K562 (cell line): ENCODE results near the gene STAP1. TPM values are rescaled to one million over a fixed set of nuclear protein-coding genes. Genes with fewer than 3 reads are reported as not detected.
"Not testable (repeated sequence)": the region's sequence is repeated elsewhere in the genome, so short reads cannot be mapped to it uniquely, and the experiment has no call there.

ENCODE experiments used
- ATAC-seq: fragments of 200-7000 bp; cut with Tn5 transposase; 3 replicates; pipeline ENCODE4 v1.9.1; 2020; ENCODE audit warnings: moderate library complexity
- BruUV-seq: library from RNA; stranded (reverse); fragments of 400-500 nt; replicated peaks from 2 replicates; lab custom pipeline; 2021; lab: Mats Ljungman, UMichigan
- CTCF ChIA-PET: fragments of 300-600 bp; formaldehyde crosslinking; extraction: SDS; loops from one replicate; lab custom pipeline; 2021; ENCODE audit warnings: low intra/inter-chr PET ratio; lab: Yijun Ruan, JAX
- POLR2A ChIA-PET: fragments of 300-600, 350-650 bp; sonication (Branson Sonifier 250); formaldehyde crosslinking; extraction: SDS; loops from one replicate; lab custom pipeline; 2021; ENCODE audit warnings: antibody characterized with exemption, inconsistent platforms; lab: Yijun Ruan, JAX
- DNase-seq, 4 experiments: peaks; one replicate each; pipeline versions ENCODE4 v3.0.0 to v3.0.0-alpha.2; 2011 to 2018; ENCODE audit warnings: low spot score in 3 of 4, mixed read lengths in 3 of 4; ENCODE audit errors: extremely low read depth in 1 of 4
- FAIRE-seq: peaks from 2 replicates; lab custom pipeline; 2011; peaks lifted over from hg19 to GRCh38; lab: Jason Lieb, UNC
- H2AFZ ChIP-seq: 2 replicates; pipeline ENCODE4 v1.6.0; 2011; ENCODE audit warnings: low read depth, low read length, control low read depth, inconsistent platforms
- H3K27ac ChIP-seq: fragments of 200-600 bp; 3 replicates; pipeline ENCODE4 v1.8.0; 2011; ENCODE audit warnings: low read depth, mild to moderate bottlenecking, control low read depth, inconsistent platforms, low read length, moderate library complexity, mixed read lengths; ENCODE audit errors: extremely low read depth
- H3K27me3 ChIP-seq, 2 experiments: fragments of 300-600 bp in 1 of 2; 2 replicates in 1 of 2; 3 replicates in 1 of 2; pipeline versions ENCODE4 v1.6.0 to v1.8.0; 2011; ENCODE audit warnings: inconsistent platforms in 2 of 2, low read length in 2 of 2, mild to moderate bottlenecking in 1 of 2, mixed read lengths in 1 of 2, moderate library complexity in 1 of 2; ENCODE audit not compliant: control insufficient read depth in 2 of 2, insufficient read depth in 2 of 2
- H3K36me3 ChIP-seq: fragments of 300-600 bp; 3 replicates; pipeline ENCODE4 v1.8.0; 2011; ENCODE audit warnings: mild to moderate bottlenecking, low read length, inconsistent platforms; ENCODE audit not compliant: control insufficient read depth, insufficient read depth
- H3K4me1 ChIP-seq, 2 experiments: fragments of 200-600 bp in 1 of 2; replicated peaks in 1 of 2; 2 replicates in 1 of 2; 3 replicates in 1 of 2; pipeline versions ENCODE4 v1.5.1 to v1.8.0; 2011; ENCODE audit warnings: inconsistent platforms in 2 of 2, low read length in 2 of 2, mild to moderate bottlenecking in 1 of 2, mixed read lengths in 1 of 2, moderate library complexity in 1 of 2; ENCODE audit not compliant: control insufficient read depth in 2 of 2, insufficient read depth in 2 of 2
- H3K4me2 ChIP-seq: 2 replicates; pipeline ENCODE4 v1.6.1; 2011; ENCODE audit warnings: low read length, control low read depth, inconsistent platforms, mixed read lengths; ENCODE audit not compliant: insufficient read depth
- H3K4me3 ChIP-seq: fragments of 200-600 bp; sonication (generic), shearing (Covaris generic); 2 replicates; pipeline ENCODE4 v1.5.1; 2016; ENCODE audit warnings: control low read depth, inconsistent platforms
- H3K79me2 ChIP-seq: fragments of 200-600 bp; 3 replicates; pipeline ENCODE4 v1.8.0; 2011; ENCODE audit warnings: low read length, inconsistent platforms; ENCODE audit not compliant: control insufficient read depth, insufficient read depth
- H3K9ac ChIP-seq, 2 experiments: 2 replicates each; pipeline versions ENCODE4 v1.6.0 to v1.6.1; 2011; ENCODE audit warnings: low read depth in 2 of 2, low read length in 2 of 2, control low read depth in 1 of 2, inconsistent platforms in 1 of 2, mild to moderate bottlenecking in 1 of 2, mixed read lengths in 1 of 2; ENCODE audit not compliant: insufficient read depth in 1 of 2
- H3K9me1 ChIP-seq: one replicate; pipeline ENCODE4 v1.6.0; 2011; ENCODE audit warnings: inconsistent platforms, mild to moderate bottlenecking, low read length, moderate library complexity; ENCODE audit not compliant: control insufficient read depth, insufficient read depth
- H3K9me3 ChIP-seq: replicated peaks from 2 replicates; pipeline ENCODE4 v1.5.1; 2011; ENCODE audit warnings: low read depth, low read length, inconsistent platforms; ENCODE audit not compliant: control insufficient read depth, insufficient read depth
- H4K20me1 ChIP-seq: replicated peaks from 2 replicates; pipeline ENCODE4 v1.6.1; 2011; ENCODE audit warnings: low read length, inconsistent platforms, mixed read lengths; ENCODE audit not compliant: control insufficient read depth, insufficient read depth
- E2F8 ChIP-seq: fragments of 450-650 bp; IDR thresholded peaks from 2 replicates; pipeline ENCODE4 v1.7.1; 2018; ENCODE audit warnings: mild to moderate bottlenecking, low read depth; ENCODE audit not compliant: partially characterized antibody
- ZBTB33 ChIP-seq: sonication (generic); formaldehyde crosslinking; IDR thresholded peaks from 2 replicates; pipeline ENCODE4 v1.8.1; 2023; ENCODE audit warnings: mild to moderate bottlenecking, missing genetic modification reagents
- ZBTB9 ChIP-seq: fragments of 450-650 bp; formaldehyde crosslinking; IDR thresholded peaks from 2 replicates; pipeline ENCODE4 v1.4.0; 2020; ENCODE audit warnings: mild to moderate bottlenecking, moderate library complexity
- WGBS: fragments of 100-300 bp; shearing (Covaris generic); methylation state at CpG from one replicate; pipeline ENCODE4 v1.1.6; 2016; ENCODE audit warnings: low coverage, mixed read lengths; ENCODE audit not compliant: insufficient coverage; ENCODE audit errors: missing lambda C conversion rate; 5-methylcytosine and 5-hydroxymethylcytosine counted together
- in situ Hi-C: fragments of 300-500 bp; cut with MboI; formaldehyde crosslinking; loops from 4 replicates; pipeline ENCODE4 v1.15.0; 2018; ENCODE audit warnings: inconsistent platforms, mixed read lengths
- intact Hi-C: fragments of 100-400 bp; cut with micrococcal nuclease; formaldehyde crosslinking; loops from 2 replicates; pipeline ENCODE4 v1.14.2; 2022
- polyA plus RNA-seq, 8 experiments: library from polyadenylated mRNA; depleted of rRNA in 4 of 8; stranded (reverse) in 5 of 8; unstranded in 3 of 8; fragments of >200 nt; fragmentation: Nextera tagmentation in 2 of 8; fragmentation: Illumina TruSeq in 1 of 8; extraction: Ambion mirVana in 2 of 8; extraction: Trizol in 1 of 8; gene quantifications; 2 replicates each; pipeline versions ENCODE4 v1.2.1 to v1.2.3, GENCODE V29; 2011 to 2014; ENCODE audit warnings: inconsistent platforms in 1 of 8, missing spikeins in 1 of 8
- total RNA-seq, 7 experiments: library from RNA; depleted of rRNA in 6 of 7; stranded (reverse); fragments of >200 nt in 6 of 7; fragmentation: Illumina TruSeq in 2 of 7; extraction: Trizol in 2 of 7; gene quantifications; 2 replicates each; pipeline versions ENCODE4 v1.2.1 to v1.2.3, GENCODE V29; 2011 to 2021; ENCODE audit warnings: low replicate concordance in 1 of 7

STAP1 gene
- total and polyA plus RNA-seq, 9 of the 15 experiments (the other 6 are each of a cell fraction or from before 2014, with no cell fraction given), result 0.50 to 5.6 (median 1.4) TPM

GRCh38 chr4:67635331-67635730 lies 76.8 kb downstream of the STAP1 start (continued):
- TF ChIP-seq E2F8 (no peak), ZBTB9 (CRISPR knock-in tag) (no peak)

- in situ Hi-C loops, BruUV-seq, FAIRE-seq, intact Hi-C loops, POLR2A ChIA-PET, H3K9me1 ChIP-seq, H3K27ac ChIP-seq, CTCF ChIA-PET, H3K79me2 ChIP-seq, H2AFZ ChIP-seq, H3K4me2 ChIP-seq, DNase-seq, ATAC-seq, H4K20me1 ChIP-seq, H3K4me3 ChIP-seq, H3K9me3 ChIP-seq, H3K27me3 ChIP-seq: not testable (repeated sequence)
- peaks cover 78% of the 10 kb centered on the region for H3K36me3 ChIP-seq
- TF ChIP-seq ZBTB33 (CRISPR knock-in tag), result 0 out of 2 replicates have a peak, but pooled peaks have one; percentile 16
- TF ChIP-seq, all 486 proteins: peak for 1; not testable (repeated sequence) for 485
- WGBS, result no CpG with 5 or more reads among the region's 30 CpGs
- H3K9ac ChIP-seq, H3K4me1 ChIP-seq: not testable (repeated sequence)
Observed at GRCh38 chr4:67636978-67637377, 78.5 kb downstream of the STAP1 start.
